ENCODE data around the gene MSI2.

MSI2 gene

DNA sequence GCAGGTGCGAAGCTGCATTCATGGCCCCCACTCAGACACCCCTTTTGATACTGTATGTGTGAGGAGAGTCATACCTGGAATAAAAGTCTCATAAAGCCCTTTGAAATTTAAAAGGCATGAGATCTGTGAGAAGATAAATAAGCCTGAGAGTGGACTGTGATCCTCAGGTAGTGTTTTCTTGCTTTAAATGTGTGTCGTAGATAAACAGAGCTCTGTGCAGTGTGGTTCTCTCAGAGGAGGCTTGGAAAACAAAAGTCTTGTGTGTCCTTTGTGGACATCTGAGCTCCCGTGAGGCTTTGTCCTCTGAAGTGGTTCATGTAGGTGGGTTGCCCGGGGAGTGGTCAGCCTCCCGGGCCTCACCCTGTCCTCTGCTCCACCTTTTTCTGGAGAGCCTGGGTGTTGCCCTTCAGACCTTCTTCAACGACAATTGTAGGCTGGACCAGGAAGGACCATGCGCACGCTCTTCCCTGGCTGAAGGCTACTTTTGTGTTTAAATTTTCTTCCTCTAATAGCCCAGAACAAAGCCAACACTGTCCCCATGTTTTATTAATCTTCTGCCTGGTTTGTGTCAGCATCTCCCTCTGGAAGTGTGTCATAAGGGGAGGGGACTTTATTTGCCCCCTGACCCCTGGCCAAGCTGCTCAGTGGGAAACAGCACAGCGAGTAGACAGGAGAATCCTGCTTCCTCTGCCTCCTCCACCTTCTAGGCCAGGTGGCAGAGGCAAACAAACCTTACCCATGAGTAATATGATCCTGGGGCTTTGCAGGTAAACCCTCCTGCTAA, 151.2 kb downstream of the MSI2 start:
- Histone ChIP-seq H3K36me3 (ENCODE audit: control insufficient read depth, low read length) (peaks cover 39% of the 10 kb centered on the region), H3K9me2 (replicated peaks; ENCODE audit: control insufficient read depth, low read length) (no peaks in the 10 kb centered on the region), H3K79me2 (ENCODE audit: control insufficient read depth, low read length) (peaks cover 48% of the 10 kb centered on the region), H3K9me3 (ENCODE audit: control insufficient read depth, insufficient read depth, low read length) (no peaks in the 10 kb centered on the region), H3K4me3 (ENCODE audit: low read length) (no peak overlapping the region), H3K4me2 (ENCODE audit: low read length) (no peak overlapping the region), H3F3A (ENCODE audit: control insufficient read depth, insufficient read depth) (no peaks in the 10 kb centered on the region), H3K27ac (ENCODE audit: low read depth, low read length) (no peak overlapping the region), H4K20me1 (ENCODE audit: control insufficient read depth, insufficient read depth, low read depth, low read length) (no peaks in the 10 kb centered on the region), H3K4me1 (ENCODE audit: control insufficient read depth, low read length) (peaks cover 23% of the 10 kb centered on the region), H3K27me3 (ENCODE audit: control insufficient read depth, low read length) (no peaks in the 10 kb centered on the region)
- TF ChIP-seq EZH2phosphoT487 (IDR thresholded peaks at IDR 0.05; ENCODE audit: borderline replicate concordance, low read length) = no peak
- TF ChIP-seq, protein P1, sequence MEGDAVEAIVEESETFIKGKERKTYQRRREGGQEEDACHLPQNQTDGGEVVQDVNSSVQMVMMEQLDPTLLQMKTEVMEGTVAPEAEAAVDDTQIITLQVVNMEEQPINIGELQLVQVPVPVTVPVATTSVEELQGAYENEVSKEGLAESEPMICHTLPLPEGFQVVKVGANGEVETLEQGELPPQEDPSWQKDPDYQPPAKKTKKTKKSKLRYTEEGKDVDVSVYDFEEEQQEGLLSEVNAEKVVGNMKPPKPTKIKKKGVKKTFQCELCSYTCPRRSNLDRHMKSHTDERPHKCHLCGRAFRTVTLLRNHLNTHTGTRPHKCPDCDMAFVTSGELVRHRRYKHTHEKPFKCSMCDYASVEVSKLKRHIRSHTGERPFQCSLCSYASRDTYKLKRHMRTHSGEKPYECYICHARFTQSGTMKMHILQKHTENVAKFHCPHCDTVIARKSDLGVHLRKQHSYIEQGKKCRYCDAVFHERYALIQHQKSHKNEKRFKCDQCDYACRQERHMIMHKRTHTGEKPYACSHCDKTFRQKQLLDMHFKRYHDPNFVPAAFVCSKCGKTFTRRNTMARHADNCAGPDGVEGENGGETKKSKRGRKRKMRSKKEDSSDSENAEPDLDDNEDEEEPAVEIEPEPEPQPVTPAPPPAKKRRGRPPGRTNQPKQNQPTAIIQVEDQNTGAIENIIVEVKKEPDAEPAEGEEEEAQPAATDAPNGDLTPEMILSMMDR (IDR thresholded peaks at IDR 0.05; ENCODE audit: low read depth, low read length, poor library complexity, severe bottlenecking) = no peak

DNA sequence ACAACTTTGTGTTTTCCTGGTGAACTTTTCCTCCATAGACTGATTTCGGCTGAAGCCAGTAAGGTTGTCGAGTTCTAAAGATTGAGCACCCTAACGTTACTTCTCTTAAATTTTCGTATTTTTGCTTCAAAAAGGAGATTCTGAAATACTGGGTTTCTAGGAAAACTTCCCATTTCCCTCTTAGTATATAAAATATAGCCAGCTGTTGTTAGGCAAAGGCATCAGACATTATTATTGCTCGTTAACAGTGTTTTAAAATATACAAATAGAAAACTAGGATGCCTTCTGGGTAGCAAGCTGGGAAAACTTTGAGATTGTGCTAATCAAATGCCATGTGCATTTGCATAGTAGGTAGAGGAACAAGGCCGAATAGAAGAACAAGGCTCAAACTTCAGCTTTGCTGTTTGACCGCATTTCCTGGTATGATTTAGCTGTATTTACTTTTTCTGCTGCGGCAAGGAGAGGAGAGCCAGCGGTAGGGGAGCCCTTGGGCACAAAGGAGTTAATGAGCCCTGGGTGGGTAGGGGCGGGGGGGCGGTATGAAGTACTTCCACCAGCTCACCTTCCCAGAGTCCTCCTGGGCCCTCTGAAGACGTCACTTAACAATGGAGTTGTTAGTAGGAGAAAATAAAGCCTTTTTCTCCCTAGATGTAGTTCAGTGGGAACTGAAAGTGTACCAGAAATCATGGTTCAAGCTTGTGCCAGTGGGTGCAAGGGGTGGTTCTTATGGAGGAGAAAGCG, 151.9 kb downstream of the MSI2 start:
- peaks cover 55% of the 10 kb centered on the region for H3K79me2 ChIP-seq (ENCODE audit: control insufficient read depth, low read length)
- H3K9me2 ChIP-seq (replicated peaks; ENCODE audit: control insufficient read depth, low read length) = no peaks in the 10 kb centered on the region
- no peaks in the 10 kb centered on the region for H3K27me3 ChIP-seq (ENCODE audit: control insufficient read depth, low read length)
- TF ChIP-seq EZH2phosphoT487 (IDR thresholded peaks at IDR 0.05; ENCODE audit: borderline replicate concordance, low read length) = no peak
- TF ChIP-seq, protein P1 (IDR thresholded peaks at IDR 0.05; ENCODE audit: low read depth, low read length, poor library complexity, severe bottlenecking) = no peak
- no peaks in the 10 kb centered on the region for H3F3A ChIP-seq (ENCODE audit: control insufficient read depth, insufficient read depth)
- no peaks in the 10 kb centered on the region for H3K9me3 ChIP-seq (ENCODE audit: control insufficient read depth, insufficient read depth, low read length)
- peaks cover 34% of the 10 kb centered on the region for H3K36me3 ChIP-seq (ENCODE audit: control insufficient read depth, low read length)
- no peak overlapping the region for H3K27ac ChIP-seq (ENCODE audit: low read depth, low read length)
- peaks cover 23% of the 10 kb centered on the region for H3K4me1 ChIP-seq (ENCODE audit: control insufficient read depth, low read length)
- no peak overlapping the region for H3K4me2 ChIP-seq (ENCODE audit: low read length)
- no peak overlapping the region for H3K4me3 ChIP-seq (ENCODE audit: low read length)
- H4K20me1 ChIP-seq (ENCODE audit: control insufficient read depth, insufficient read depth, low read depth, low read length) = no peaks in the 10 kb centered on the region

DNA sequence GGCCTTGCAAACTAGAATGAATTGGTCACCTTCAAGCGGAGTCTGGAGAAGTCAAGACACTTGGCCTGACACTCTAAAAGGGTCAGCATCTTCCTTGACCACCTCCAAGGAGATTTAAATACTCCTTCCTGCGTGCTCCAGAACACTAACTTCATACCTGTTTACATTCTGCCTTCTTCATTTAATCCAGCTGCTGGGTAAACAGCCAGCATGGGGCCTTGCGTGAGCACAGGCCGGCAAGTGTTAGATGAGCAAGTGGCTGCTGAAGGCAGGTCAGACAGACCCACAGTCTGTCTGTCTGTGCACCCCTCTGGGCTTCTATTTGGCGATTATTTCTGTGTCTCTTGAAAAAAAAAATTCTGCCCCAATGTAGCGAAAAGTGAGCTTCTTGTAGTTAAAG, 153.8 kb downstream of the MSI2 start:
- H3K27me3 ChIP-seq (ENCODE audit: control insufficient read depth, low read length) = no peaks in the 10 kb centered on the region
- H3K79me2 ChIP-seq (ENCODE audit: control insufficient read depth, low read length) = peaks cover 64% of the 10 kb centered on the region
- no peaks in the 10 kb centered on the region for H3K9me3 ChIP-seq (ENCODE audit: control insufficient read depth, insufficient read depth, low read length)
- H3K9me2 ChIP-seq (replicated peaks; ENCODE audit: control insufficient read depth, low read length) = no peaks in the 10 kb centered on the region
- H3F3A ChIP-seq (ENCODE audit: control insufficient read depth, insufficient read depth) = no peaks in the 10 kb centered on the region
- no peak for TF ChIP-seq EZH2phosphoT487 (IDR thresholded peaks at IDR 0.05; ENCODE audit: borderline replicate concordance, low read length)
- TF ChIP-seq, protein P1 (IDR thresholded peaks at IDR 0.05; ENCODE audit: low read depth, low read length, poor library complexity, severe bottlenecking) = no peak
- H3K36me3 ChIP-seq (ENCODE audit: control insufficient read depth, low read length) = peaks cover 14% of the 10 kb centered on the region
- H3K27ac ChIP-seq (ENCODE audit: low read depth, low read length) = no peak overlapping the region
- H3K4me3 ChIP-seq (ENCODE audit: low read length) = no peak overlapping the region
- no peaks in the 10 kb centered on the region for H4K20me1 ChIP-seq (ENCODE audit: control insufficient read depth, insufficient read depth, low read depth, low read length)
- H3K4me1 ChIP-seq (ENCODE audit: control insufficient read depth, low read length) = peaks cover 23% of the 10 kb centered on the region
- no peak overlapping the region for H3K4me2 ChIP-seq (ENCODE audit: low read length)

Data from DOHH2 (cell line).